Endothelial cell of umbilical vein (primary cell): Measurements from ENCODE around the gene ZNF729. TPM values are rescaled to one million over a fixed set of nuclear protein-coding genes. Genes with fewer than 3 reads are reported as not detected.

Source experiments
- BruUV-seq: library from RNA; stranded (reverse); fragments of 400-500 nt; replicated peaks from 2 replicates; lab custom pipeline; 2021; lab: Mats Ljungman, UMichigan
- CTCF ChIA-PET: fragments of 300-600, 350-600 bp; sonication (Branson Sonifier 250); formaldehyde crosslinking; loops from one replicate; lab custom pipeline; 2021; ENCODE audit warnings: antibody characterized with exemption, inconsistent platforms; lab: Charles Lee
- POLR2A ChIA-PET: fragments of 300-600, 350-600 bp; sonication (Branson Sonifier 250); formaldehyde crosslinking; loops from one replicate; lab custom pipeline; 2021; ENCODE audit warnings: antibody characterized with exemption, inconsistent platforms; lab: Charles Lee
- DNase-seq: peaks from one replicate; pipeline ENCODE4 v3.0.0-alpha.2; 2011; ENCODE audit warnings: low read depth, low spot score
- FAIRE-seq: peaks from 2 replicates; lab custom pipeline; 2011; peaks lifted over from hg19 to GRCh38; lab: Jason Lieb, UNC
- H2AFZ ChIP-seq: 2 replicates; pipeline ENCODE4 v1.6.0; 2012; ENCODE audit warnings: low read depth, low read length, control low read depth, inconsistent platforms
- H3K27ac ChIP-seq: 2 replicates; pipeline ENCODE4 v1.5.1; 2011; ENCODE audit warnings: low read depth, mild to moderate bottlenecking, control low read depth, low read length, moderate library complexity; ENCODE audit not compliant: insufficient read depth
- H3K27me3 ChIP-seq, 2 experiments: 2 replicates each; pipeline versions ENCODE4 v1.6.0 to v1.6.1; 2011; ENCODE audit warnings: low read length in 2 of 2, mixed read lengths in 1 of 2; ENCODE audit not compliant: control insufficient read depth in 2 of 2, insufficient read depth in 2 of 2
- H3K36me3 ChIP-seq, 2 experiments: 2 replicates in 1 of 2; 3 replicates in 1 of 2; pipeline ENCODE4 v1.5.1; 2011; ENCODE audit warnings: low read length in 2 of 2, mild to moderate bottlenecking in 1 of 2, moderate library complexity in 1 of 2; ENCODE audit not compliant: control insufficient read depth in 2 of 2, insufficient read depth in 2 of 2; ENCODE audit errors: extremely low read depth in 1 of 2
- H3K4me1 ChIP-seq: 3 replicates; pipeline ENCODE4 v1.5.1; 2011; ENCODE audit warnings: mild to moderate bottlenecking, low read length; ENCODE audit not compliant: control insufficient read depth, insufficient read depth; ENCODE audit errors: extremely low read depth
- H3K4me2 ChIP-seq: 2 replicates; pipeline ENCODE4 v1.6.1; 2011; ENCODE audit warnings: low read length, control low read depth, mixed read lengths; ENCODE audit not compliant: insufficient read depth
- H3K4me3 ChIP-seq, 3 experiments: fragments of 200-600 bp in 1 of 3; sonication (generic), shearing (Covaris generic) in 1 of 3; replicated peaks in 1 of 3; 2 replicates each; pipeline ENCODE4 v1.5.1; 2011 to 2016; ENCODE audit warnings: control low read depth in 3 of 3, low read length in 3 of 3, mild to moderate bottlenecking in 2 of 3, inconsistent platforms in 1 of 3, low read depth in 1 of 3, moderate library complexity in 1 of 3; ENCODE audit not compliant: insufficient read depth in 1 of 3
- H3K79me2 ChIP-seq: 2 replicates; pipeline ENCODE4 v1.6.0; 2012; ENCODE audit warnings: low read length, inconsistent platforms; ENCODE audit not compliant: control insufficient read depth, insufficient read depth
- H3K9ac ChIP-seq: replicated peaks from 2 replicates; pipeline ENCODE3; 2011; ENCODE audit warnings: low read length, control low read depth; ENCODE audit not compliant: insufficient read depth; ENCODE audit errors: extremely low read depth
- H3K9me1 ChIP-seq: replicated peaks from 3 replicates; pipeline ENCODE4 v1.6.0; 2011; ENCODE audit warnings: mild to moderate bottlenecking, low read length; ENCODE audit not compliant: control insufficient read depth, insufficient read depth; ENCODE audit errors: extremely low read depth
- H3K9me3 ChIP-seq: replicated peaks from 2 replicates; pipeline ENCODE4 v1.5.1; 2012; ENCODE audit warnings: low read length, inconsistent platforms; ENCODE audit not compliant: control insufficient read depth, insufficient read depth
- H4K20me1 ChIP-seq: replicated peaks from 2 replicates; pipeline ENCODE3; 2011; ENCODE audit warnings: mild to moderate bottlenecking, low read length; ENCODE audit not compliant: control insufficient read depth, insufficient read depth; ENCODE audit errors: extremely low read depth
- EZH2 ChIP-seq: IDR thresholded peaks from 2 replicates; pipeline ENCODE4 v1.6.1; 2012; ENCODE audit warnings: borderline replicate concordance, low read depth, mild to moderate bottlenecking, moderate library complexity, low read length, inconsistent platforms; ENCODE audit not compliant: severe bottlenecking
- FOS ChIP-seq: IDR thresholded peaks from 2 replicates; pipeline ENCODE4 v1.6.1; 2011; ENCODE audit warnings: mild to moderate bottlenecking, low read length, moderate library complexity, borderline replicate concordance; ENCODE audit not compliant: insufficient read depth
- GATA2 ChIP-seq: IDR thresholded peaks from 2 replicates; pipeline ENCODE4 v1.7.0; 2011; ENCODE audit warnings: low read depth, mild to moderate bottlenecking, moderate library complexity, mixed read lengths, low read length; ENCODE audit not compliant: insufficient read length, insufficient read depth
- JUN ChIP-seq: IDR thresholded peaks from 2 replicates; pipeline ENCODE4 v1.6.1; 2011; ENCODE audit warnings: borderline replicate concordance, low read depth; ENCODE audit not compliant: insufficient read length, insufficient read depth
- MYC ChIP-seq: IDR thresholded peaks from one replicate; pipeline ENCODE4 v1.6.1; 2011; ENCODE audit warnings: mild to moderate bottlenecking, low read depth, low read length
- POLR2AphosphoS5 ChIP-seq: IDR thresholded peaks from 2 replicates; pipeline ENCODE4 v1.6.1; 2012; ENCODE audit warnings: low read depth, mild to moderate bottlenecking, control low read depth, low read length, moderate library complexity; ENCODE audit not compliant: insufficient read depth
- dilution Hi-C: fragments of 300-500 bp; cut with MboI; formaldehyde crosslinking; loops from one replicate; pipeline ENCODE4 v1.15.0; 2019; ENCODE audit warnings: low sequenced_read_pairs; ENCODE audit not compliant: extremely low pct_ligation_motif_present
- intact Hi-C: fragments of 100-400 bp; cut with micrococcal nuclease; formaldehyde crosslinking; loops from one replicate; pipeline ENCODE4 v1.10.0; 2022
- polyA plus RNA-seq, 4 experiments: library from polyadenylated mRNA; depleted of rRNA in 3 of 4; stranded (reverse) in 3 of 4; unstranded in 1 of 4; fragments of >200 nt; gene quantifications; 2 replicates each; pipeline versions ENCODE4 v1.2.1 to v1.2.3, GENCODE V29; 2011 to 2012; ENCODE audit warnings: missing spikeins in 1 of 4
- total RNA-seq: library from RNA; stranded (reverse); gene quantifications from 2 replicates; pipeline ENCODE4 v1.2.3, GENCODE V29; 2021
- TF ChIP-seq, protein P1 (sequence below), 2 donors: IDR thresholded peaks; 1 replicate in 1 of 2; 2 replicates in 1 of 2; pipeline ENCODE4 v1.5.1; 2011; ENCODE audit warnings: low read length in 2 of 2, mild to moderate bottlenecking in 2 of 2, moderate library complexity in 2 of 2, control low read depth in 1 of 2, inconsistent platforms in 1 of 2, low read depth in 1 of 2; ENCODE audit not compliant: insufficient read depth in 1 of 2; ENCODE audit errors: extremely low read depth in 1 of 2
- TF ChIP-seq, protein P2 (sequence below): IDR thresholded peaks from 2 replicates; pipeline ENCODE4 v1.6.1; 2011; ENCODE audit not compliant: insufficient read depth, insufficient read length

Gene ZNF729
- total and polyA plus RNA-seq, 2 donors (not counting 3 experiments of a cell fraction or from before 2014, with no cell fraction given): not detected

- peaks cover 14% of the 10 kb centered on the region for H3K9me3 ChIP-seq
- no peak overlapping the region for H3K4me2 ChIP-seq
- no TSS peak for BruUV-seq
- H3K4me3 ChIP-seq: no peak overlapping the region
- no peak overlapping the region for H3K9ac ChIP-seq
- no peaks in the 10 kb centered on the region for H3K4me1 ChIP-seq
- CTCF ChIA-PET: no interaction called here
- no peaks in the 10 kb centered on the region for H3K79me2 ChIP-seq
- no peaks in the 10 kb centered on the region for H3K36me3 ChIP-seq
- FAIRE-seq (no peak), DNase-seq (no peak)
- H3K9me1 ChIP-seq: no peaks in the 10 kb centered on the region
- no peaks in the 10 kb centered on the region for H3K27me3 ChIP-seq
- no peak overlapping the region for H2AFZ ChIP-seq
- no peaks in the 10 kb centered on the region for H4K20me1 ChIP-seq
- POLR2A ChIA-PET: no interaction called here
- no peak for TF ChIP-seq JUN
- TF ChIP-seq FOS: no peak
- no peak for TF ChIP-seq GATA2
- no peak for TF ChIP-seq MYC
- H3K27ac ChIP-seq: no peak overlapping the region
- intact Hi-C loops: no loop called here
- dilution Hi-C loops: no loop called here
Observed at GRCh38 chr19:22257381-22257780, 28.9 kb upstream of the ZNF729 start.

- BruUV-seq: no TSS peak
- FAIRE-seq (no peak), DNase-seq (no peak)
- Histone ChIP-seq H3K9ac (no peak overlapping the region), H3K27ac (no peak overlapping the region), H3K36me3 (no peaks in the 10 kb centered on the region), H3K27me3 (no peaks in the 10 kb centered on the region), H3K9me1 (no peaks in the 10 kb centered on the region), H2AFZ (no peak overlapping the region), H3K9me3 (peaks cover 13% of the 10 kb centered on the region), H4K20me1 (no peaks in the 10 kb centered on the region), H3K4me3 (no peak overlapping the region), H3K4me1 (no peaks in the 10 kb centered on the region), H3K4me2 (no peak overlapping the region), H3K79me2 (no peaks in the 10 kb centered on the region)
- CTCF ChIA-PET: no interaction called here
- intact Hi-C loops (no loop called here), dilution Hi-C loops (no loop called here)
- POLR2A ChIA-PET: no interaction called here
- TF ChIP-seq, protein P1, sequence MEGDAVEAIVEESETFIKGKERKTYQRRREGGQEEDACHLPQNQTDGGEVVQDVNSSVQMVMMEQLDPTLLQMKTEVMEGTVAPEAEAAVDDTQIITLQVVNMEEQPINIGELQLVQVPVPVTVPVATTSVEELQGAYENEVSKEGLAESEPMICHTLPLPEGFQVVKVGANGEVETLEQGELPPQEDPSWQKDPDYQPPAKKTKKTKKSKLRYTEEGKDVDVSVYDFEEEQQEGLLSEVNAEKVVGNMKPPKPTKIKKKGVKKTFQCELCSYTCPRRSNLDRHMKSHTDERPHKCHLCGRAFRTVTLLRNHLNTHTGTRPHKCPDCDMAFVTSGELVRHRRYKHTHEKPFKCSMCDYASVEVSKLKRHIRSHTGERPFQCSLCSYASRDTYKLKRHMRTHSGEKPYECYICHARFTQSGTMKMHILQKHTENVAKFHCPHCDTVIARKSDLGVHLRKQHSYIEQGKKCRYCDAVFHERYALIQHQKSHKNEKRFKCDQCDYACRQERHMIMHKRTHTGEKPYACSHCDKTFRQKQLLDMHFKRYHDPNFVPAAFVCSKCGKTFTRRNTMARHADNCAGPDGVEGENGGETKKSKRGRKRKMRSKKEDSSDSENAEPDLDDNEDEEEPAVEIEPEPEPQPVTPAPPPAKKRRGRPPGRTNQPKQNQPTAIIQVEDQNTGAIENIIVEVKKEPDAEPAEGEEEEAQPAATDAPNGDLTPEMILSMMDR (IDR thresholded peaks at IDR 0.05; ENCODE audit: extremely low read depth in 1 of 2, insufficient read depth in 1 of 2, low read depth in 1 of 2, low read length in 2 of 2): no peak
- TF ChIP-seq FOS: no peak
- no peak for TF ChIP-seq POLR2AphosphoS5
- TF ChIP-seq, protein P2, sequence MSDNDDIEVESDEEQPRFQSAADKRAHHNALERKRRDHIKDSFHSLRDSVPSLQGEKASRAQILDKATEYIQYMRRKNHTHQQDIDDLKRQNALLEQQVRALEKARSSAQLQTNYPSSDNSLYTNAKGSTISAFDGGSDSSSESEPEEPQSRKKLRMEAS: no peak
- TF ChIP-seq MYC: no peak
- TF ChIP-seq EZH2: no peak
Observed at GRCh38 chr19:22257916-22258315, 28.3 kb upstream of the ZNF729 start.
